GM19397 (cell line): ENCODE results near the gene PLRG1.
"Not testable (repeated sequence)": the region's sequence is repeated elsewhere in the genome, so short reads cannot be mapped to it uniquely, and the experiment has no call there.

ENCODE experiments used
- ATAC-seq: cut with Tn5 transposase; IDR thresholded peaks from one replicate; pipeline ENCODE4 v1.9.1; 2021; ENCODE audit warnings: mild to moderate bottlenecking, moderate library complexity; ENCODE audit not compliant: unreplicated experiment

The PLRG1 gene

GRCh38 chr4:154549894-154550790 lies at the start of gene PLRG1:
Gene PLRG1 (minus strand): TSS chr4:154550400. CDS start chr4:154550308, 92 bp downstream.
- peak; percentile 99 for ATAC-seq

DNA sequence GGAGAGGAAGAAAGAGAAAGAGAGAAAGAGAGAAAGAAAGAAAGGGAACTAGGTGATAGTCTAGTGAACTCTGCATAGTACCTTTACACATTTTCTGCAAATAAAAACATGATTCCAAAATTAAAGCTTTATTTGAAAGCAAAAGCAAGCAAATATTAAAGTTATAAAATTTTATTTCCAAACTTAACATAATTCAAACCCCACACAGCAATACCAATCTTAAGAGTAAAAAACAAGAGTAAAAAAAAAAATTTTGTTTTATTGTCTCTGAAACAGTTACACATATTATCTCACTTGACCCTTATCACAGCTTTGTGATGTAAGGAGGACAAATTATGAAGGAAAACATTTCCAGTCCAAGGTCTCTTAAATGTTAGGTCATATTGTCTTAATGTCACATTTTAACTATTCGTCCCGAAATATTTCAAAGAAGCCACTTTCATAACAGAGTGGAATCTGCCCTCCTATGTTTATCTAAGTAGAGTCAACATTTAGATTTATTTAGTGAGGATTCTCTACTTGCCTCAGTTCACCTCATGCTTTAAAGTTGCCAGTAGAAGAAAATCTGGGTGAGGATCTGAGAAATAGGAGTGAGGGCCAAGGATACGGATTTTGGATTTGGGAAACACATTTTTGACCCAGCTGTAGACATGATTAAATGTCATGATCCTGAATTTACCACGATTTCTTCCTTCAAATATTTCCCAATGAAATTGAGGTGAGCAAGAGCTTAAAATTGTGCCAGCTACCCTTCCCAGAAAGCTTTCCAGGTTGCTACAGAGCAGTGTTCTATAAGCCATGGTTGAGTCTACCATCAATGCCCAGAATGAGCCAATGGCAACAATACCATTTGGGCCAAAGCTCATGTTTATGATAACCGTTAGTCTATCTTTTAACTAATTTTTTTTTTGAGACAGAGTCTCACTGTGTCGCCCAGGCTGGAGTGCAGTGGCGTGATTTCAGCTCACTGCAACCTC lies 47.9 kb upstream of the PLRG1 start:
- no peak for ATAC-seq

DNA sequence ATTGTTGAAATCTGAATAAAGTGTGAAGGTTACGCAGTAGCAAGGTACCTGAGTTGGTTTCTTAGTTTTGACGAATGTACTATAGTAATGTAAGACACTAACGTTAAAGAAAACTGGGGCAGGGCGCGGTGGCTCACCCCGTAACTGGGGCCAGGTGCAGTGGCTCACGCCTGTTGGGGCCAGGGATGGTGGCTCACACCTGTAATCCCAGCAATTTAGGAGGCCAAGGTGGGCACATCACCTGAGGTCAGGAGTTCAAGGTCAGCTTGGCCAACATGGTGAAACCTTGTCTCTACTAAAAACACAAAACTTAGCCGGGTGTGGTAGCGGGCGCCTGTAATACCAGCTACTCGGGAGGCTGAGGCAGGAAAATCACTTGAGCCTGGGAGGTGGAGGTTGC lies 47.1 kb upstream of the PLRG1 start:
- not testable (repeated sequence) for ATAC-seq

GRCh38 chr4:154595807-154596206 lies 45.6 kb upstream of the PLRG1 start:
- ATAC-seq: no peak

GRCh38 chr4:154594343-154594742 lies 44.1 kb upstream of the PLRG1 start:
- ATAC-seq: not testable (repeated sequence)

DNA sequence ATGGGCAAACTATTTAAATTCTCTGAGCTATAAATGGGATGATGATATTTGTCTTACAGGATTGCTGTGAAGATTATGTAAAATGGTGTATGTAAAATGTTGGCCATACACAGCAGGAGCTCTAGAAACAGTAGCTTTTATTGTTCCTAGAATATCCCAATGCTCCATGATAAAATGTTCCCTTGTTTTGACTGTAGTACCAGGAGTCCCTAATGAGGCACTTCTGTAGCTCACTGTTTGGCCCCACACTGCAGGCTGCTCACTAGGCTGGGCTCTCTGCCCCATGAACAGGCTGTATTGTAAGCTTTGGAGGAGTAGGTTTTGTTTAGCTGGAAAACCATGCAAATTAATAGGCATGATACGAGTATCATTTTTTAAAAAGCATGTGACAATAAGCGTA lies 43.7 kb upstream of the PLRG1 start:
- no peak for ATAC-seq

- ATAC-seq: no peak
Measured at GRCh38 chr4:154591890-154592289, 41.7 kb upstream of the PLRG1 start.

DNA sequence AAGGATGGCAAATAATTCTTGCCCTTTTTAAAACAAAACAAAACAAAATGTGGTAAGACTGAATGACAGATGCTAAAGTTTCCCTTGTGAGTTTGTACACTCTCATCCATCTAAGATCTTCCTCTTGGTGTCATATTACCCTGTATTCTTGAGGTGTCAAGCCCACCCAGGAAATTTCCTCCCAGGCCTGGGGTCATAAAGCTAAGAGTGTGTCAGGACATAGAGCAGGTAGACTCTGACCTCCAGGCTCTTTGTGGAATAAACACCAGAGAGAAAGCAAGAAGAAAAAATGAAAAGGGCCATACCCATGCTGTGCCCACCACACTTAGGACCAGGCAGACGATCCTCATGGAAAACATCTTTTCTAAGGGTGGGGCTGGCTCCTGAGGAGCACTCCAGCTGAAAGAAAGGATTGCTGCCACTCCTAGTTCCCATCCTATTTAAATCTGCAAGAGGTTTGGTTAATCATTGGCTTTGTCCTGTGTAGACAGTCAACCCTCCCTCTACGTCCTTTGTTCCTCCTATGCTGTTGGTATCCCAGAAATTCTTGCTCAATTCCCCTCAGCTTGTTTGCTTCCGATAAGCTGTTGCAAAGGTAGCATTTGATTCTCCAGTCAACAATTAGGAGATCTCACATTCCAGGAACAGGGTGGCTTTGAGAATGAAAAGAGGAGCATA lies 40.3 kb upstream of the PLRG1 start, which contains the start of gene FGA:
Gene FGA, minus strand, starts transcription at position 414 of the 678 bp plus-strand sequence. Its CDS starts 55 bp downstream, at position 359.
- no peak for ATAC-seq

DNA sequence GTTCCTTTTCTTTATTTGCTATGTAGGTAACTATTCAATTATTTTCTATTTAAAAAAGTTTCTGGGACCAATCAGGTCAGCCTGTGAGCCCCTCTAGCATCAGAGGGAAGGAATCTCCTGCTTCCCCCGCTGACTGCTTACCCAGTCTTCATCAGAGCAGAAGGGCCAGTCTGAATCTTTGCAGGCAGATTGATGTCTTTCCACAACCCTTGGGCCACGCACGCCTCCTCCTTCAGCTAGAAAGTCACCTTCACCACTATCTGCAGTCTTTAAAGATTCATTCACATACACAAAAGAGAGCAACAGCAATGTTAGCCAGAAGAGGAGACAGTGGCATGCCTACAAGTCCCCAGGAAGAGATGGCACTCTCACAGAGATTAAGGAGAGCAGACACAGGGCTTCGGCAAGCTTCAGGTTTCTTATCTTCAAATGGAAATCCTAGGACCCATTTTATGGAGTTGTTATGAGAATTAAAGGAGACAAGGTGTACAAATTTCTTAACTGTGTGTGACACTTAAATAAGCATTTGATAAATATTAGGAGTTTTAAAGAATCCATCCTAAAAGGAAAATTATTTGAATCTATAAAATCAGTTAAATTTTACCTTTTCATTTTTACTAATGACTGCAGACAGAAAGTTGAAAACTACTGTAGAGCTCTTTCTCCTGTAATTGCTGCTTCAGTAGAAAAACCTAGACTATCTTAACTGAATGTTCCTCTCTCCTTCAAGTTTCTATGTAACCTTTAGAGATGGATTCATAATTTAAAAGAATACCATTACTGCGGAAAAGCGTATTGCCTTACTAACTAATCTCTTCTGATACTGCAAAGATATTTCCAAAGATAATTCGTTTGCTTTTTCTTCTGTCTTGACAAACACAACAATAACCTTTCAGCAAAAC lies 39.3 kb upstream of the PLRG1 start:
- ATAC-seq: no peak

GRCh38 chr4:154588198-154588597 lies 38.0 kb upstream of the PLRG1 start:
- no peak for ATAC-seq

- ATAC-seq: no peak
Measured at GRCh38 chr4:154586296-154587033, 36.3 kb upstream of the PLRG1 start.

DNA sequence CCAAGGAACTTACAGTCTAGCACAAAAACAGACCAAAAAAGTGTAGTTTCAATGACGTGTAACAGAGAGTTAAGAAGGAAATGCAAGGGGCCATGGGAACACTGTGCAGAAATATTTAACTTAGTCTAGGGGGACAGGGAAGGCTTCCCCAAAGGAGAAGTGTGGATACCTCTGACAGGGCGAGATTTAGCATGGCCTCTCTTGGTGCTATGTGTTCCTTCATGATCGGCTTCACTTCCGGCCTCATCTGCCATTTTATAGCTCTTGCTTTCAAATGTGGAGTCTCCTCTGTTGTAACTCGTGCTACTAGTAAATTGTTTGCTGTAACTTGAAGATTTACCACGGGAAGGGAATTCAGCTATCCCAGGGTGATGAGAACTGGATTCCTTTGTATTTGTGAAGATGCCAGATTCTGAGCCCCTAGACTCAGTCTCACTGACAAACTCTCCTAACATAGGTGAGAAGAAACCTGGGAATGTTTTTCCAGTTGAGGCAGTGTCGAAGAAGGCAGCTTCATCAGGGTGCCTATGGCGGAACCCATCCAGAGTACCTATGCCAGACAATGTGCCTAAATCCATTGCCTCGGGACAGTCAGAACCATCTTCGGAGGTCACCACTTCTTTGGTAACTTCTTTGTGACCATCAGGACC lies 35.3 kb upstream of the PLRG1 start:
- ATAC-seq: no peak

- ATAC-seq: no peak
Measured at GRCh38 chr4:154584259-154584658, 34.1 kb upstream of the PLRG1 start.

GRCh38 chr4:154583677-154584076 lies 33.5 kb upstream of the PLRG1 start:
- ATAC-seq: no peak

GRCh38 chr4:154583230-154583629 lies 33.0 kb upstream of the PLRG1 start:
- no peak for ATAC-seq

DNA sequence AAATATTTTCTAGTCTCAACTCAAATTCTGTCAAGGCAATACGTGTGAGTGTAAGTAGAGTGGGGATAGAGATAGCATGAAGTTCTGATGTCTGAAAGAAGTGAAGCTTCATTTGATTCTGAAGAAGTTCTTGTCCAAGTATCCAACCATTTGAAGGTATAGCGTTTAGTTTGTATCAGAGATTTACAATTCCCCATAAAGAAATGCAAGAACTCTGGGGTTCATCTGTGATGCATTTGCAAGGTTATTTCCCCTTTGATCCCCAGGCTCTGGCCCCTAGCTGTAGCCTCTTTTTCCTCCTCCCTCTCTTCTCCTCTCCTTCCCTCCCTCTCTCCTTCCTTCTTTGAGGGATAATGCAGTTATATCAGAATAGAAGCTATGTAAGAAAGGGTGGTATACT lies 32.5 kb upstream of the PLRG1 start:
- no peak for ATAC-seq

GRCh38 chr4:154579927-154580326 lies 29.7 kb upstream of the PLRG1 start:
- ATAC-seq: no peak

DNA sequence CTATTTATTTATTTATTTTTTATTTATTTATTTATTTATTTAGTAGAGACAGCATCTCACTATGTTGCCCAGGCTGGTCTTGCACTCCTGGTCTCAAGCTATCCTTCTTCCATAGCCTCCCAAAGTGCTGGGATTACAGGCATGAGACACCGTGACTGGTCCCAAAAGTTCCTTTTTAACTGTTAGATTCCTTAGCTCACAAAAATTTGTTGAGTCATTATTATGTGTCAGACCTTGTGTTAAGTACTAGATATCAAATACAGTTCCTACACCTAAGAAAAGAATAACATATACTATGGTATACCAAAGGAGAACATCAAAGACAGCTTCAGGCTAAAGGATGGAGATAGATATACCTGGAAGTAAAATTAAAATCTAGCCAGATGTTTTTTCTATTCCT lies 28.7 kb upstream of the PLRG1 start:
- no peak for ATAC-seq

DNA sequence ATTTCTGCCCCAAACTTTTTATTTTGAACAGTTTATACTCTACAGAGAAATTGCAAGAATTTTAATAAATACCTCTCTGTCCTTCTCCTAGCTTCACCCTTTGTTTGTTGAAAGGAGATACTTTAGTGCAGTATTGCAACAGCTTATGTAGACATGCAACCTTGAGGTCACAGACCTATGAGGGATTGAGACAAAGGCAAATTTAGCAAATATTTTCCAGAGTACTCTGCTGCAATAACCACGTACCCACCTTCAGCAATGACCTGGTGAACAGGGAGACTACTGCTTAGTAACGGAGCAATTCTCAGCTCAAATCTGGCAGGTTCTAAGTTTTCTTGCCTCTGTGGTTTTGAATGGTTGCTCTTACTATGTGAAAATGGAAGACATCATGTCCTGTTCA lies 27.1 kb upstream of the PLRG1 start:
- no peak for ATAC-seq
